Islet of Langerhans (tissue), 1 donor: ENCODE measurements around the gene ASB4.
A peak's percentile ranks its signal among the peaks of the same experiment; 100 is the strongest.
"Not testable (repeated sequence)": the region's sequence is repeated elsewhere in the genome, so short reads cannot be mapped to it uniquely, and the experiment has no call there.

ENCODE experiments used
- FAIRE-seq: peaks from one replicate; lab custom pipeline; 2011; peaks lifted over from hg19 to GRCh38; lab: Jason Lieb, UNC

Gene ASB4

GRCh38 chr7:95527033-95527775 lies 41.5 kb downstream of the ASB4 start:
- peak; percentile 74 for FAIRE-seq

DNA sequence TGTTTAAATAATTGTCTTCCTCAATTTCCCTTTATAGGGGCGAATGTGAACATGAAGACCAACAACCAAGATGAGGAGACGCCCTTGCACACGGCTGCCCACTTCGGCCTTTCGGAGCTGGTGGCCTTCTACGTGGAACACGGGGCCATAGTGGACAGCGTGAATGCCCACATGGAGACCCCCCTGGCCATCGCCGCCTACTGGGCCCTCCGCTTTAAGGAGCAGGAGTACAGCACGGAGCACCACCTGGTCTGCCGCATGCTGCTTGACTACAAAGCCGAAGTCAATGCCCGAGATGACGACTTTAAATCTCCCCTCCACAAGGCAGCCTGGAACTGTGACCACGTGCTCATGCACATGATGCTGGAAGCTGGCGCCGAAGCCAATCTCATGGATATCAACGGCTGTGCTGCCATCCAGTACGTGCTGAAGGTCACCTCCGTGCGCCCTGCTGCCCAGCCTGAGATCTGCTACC lies 42.1 kb downstream of the ASB4 start:
- FAIRE-seq: no peak

DNA sequence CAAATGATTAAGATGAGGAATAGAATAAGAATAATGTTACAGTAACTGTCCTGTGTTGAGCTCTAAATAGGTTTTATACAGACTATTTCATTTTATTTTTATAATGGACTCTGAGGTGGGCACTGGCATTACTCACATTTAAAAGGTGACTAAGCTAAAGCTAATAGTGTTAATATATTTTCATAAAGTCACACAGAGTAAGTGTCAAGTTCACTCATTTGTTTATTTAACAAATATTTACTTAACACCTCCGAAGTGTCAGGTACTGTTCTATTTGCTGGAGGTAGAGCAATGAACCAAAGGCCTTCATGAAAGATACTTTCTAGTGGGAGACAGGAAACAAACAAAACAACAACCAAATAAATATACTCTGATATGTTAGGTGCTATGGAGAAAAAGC lies 44.0 kb downstream of the ASB4 start:
- FAIRE-seq: peak; percentile 84

DNA sequence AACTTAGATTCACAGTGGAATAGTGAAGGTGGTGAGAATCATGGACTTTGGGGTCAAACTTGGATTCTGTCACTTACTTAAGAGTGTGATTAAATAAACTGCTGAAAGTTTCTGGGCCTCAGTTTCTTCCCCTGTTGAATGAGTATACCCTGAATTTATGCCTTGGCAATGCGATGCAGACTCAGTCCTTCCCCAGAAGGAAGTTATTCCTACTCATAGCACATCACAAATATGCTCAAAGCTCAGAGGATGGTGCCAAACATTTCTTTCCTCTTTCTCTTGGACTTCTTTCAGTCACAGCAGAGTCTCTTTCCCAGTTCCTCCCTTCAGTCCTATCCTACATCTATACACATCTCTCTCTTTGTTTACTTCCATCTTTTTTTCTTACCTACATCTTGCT lies 45.1 kb downstream of the ASB4 start:
- FAIRE-seq: no peak

GRCh38 chr7:95531605-95532219 lies 46.0 kb downstream of the ASB4 start:
- no peak for FAIRE-seq

DNA sequence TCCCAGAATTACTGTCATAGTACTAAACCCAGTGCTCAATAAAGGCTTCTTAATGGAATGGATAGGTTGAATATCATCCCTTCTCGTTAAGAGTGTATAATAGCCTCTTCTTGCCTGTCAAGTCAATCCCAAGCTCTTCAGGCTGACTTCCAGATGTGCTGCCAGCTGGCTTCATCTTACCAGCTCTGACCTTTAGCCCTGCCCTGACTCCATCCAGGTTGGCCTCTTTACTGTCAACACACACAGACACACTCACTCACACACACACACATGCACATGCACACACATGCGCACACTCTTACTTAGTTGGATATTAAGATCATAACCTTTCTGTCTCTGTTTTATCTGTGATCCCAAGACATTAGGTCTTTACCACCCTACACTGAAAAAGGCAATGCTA lies 49.1 kb downstream of the ASB4 start:
- no peak for FAIRE-seq

GRCh38 chr7:95535662-95536061 lies 49.9 kb downstream of the ASB4 start:
- FAIRE-seq: no peak

- FAIRE-seq: peak; percentile 43
Measured at GRCh38 chr7:95536656-95537311, 51.0 kb downstream of the ASB4 start.

DNA sequence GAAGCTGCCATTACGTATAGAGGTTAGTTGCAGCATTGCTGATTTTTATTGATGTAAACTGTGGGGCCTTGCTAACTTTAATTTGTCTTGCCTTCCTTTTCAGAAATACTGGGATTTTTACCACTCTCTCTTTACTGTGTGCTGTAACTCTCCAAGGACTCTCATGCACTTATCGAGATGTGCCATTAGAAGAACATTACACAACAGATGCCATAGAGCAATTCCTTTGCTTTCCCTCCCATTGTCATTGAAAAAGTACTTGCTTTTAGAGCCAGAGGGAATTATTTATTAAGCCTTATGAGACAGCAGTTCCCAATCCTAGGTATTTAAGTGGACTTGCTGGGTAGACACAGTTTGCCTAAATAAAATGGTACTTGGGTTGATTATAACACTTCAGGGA lies 51.7 kb downstream of the ASB4 start:
- FAIRE-seq: no peak

- FAIRE-seq: no peak
Measured at GRCh38 chr7:95539426-95539825, 53.7 kb downstream of the ASB4 start.

GRCh38 chr7:95540366-95540765 lies 54.6 kb downstream of the ASB4 start:
- no peak for FAIRE-seq

GRCh38 chr7:95543312-95543711 lies 57.6 kb downstream of the ASB4 start:
- FAIRE-seq: no peak

DNA sequence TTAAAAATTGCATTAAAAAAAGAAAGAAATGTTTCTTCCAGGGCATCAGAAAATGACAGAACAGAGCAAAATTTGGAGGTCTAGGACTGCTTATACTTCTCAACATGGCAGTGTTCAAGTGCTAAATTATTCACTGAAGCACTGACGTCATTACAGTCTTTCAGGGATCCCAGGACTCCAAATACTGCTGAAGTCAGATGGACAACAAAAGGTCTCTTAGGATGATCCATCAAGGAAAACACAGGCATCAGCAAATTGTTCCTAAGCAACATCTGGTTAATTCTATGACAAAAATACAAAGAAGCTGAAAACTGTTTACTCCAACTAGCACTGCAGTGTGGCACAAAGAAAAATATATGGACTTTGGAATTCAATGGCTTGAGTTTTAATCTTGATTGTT lies 58.4 kb downstream of the ASB4 start:
- FAIRE-seq: no peak

DNA sequence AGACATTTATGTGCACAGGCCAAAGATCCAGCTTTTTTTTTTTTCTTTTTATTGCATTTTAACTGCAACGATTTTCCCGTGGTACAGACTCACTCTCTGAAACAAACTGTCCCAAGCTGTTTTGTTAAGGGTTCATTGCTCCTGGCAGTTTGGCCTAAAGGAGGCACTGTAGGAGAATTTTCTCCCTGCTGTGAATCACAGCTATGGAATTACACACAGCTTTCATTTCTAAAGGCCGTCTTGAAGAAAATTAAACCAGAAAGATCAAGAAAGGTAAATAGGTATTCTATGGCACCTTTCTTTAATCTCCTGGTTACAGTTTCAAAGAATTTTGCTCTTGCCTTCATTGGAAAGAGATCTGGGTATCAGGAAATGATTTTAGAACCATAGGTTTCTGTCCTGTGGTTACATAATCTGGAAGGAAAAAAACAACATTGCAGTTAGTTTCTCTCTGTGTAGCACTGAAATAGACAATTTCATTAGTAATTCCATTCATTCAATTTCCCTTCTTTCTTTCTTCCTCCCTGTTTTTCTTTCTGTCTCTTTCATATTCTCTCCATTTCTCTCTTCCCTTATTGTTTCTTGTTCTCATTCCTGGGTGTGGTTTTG lies 59.4 kb downstream of the ASB4 start:
- peak; percentile 98 for FAIRE-seq

DNA sequence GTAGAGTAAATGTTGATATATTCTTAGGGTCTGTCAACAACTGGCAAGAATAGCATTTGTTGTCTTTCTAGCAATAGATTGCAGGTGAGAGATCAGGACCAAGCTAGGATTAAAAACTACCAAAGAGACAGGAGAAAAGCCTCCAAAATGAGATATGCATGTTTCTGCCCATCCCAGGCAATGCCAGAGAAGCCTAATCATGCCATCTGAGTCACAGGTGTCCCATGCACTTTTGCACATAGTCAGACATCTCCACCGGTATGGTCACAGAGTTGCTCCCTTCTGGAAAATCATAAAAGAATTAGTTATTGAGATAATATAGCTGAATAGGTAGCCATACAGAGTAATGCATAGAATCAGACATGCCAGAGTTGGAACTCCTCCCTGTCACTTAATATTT lies 59.9 kb downstream of the ASB4 start:
- no peak for FAIRE-seq

GRCh38 chr7:95546647-95547046 lies 60.9 kb downstream of the ASB4 start:
- no peak for FAIRE-seq

GRCh38 chr7:95547361-95548348 lies 61.9 kb downstream of the ASB4 start:
- peak; percentile 93 for FAIRE-seq

GRCh38 chr7:95549818-95550529 lies 64.2 kb downstream of the ASB4 start:
- peak; percentile 9 for FAIRE-seq

DNA sequence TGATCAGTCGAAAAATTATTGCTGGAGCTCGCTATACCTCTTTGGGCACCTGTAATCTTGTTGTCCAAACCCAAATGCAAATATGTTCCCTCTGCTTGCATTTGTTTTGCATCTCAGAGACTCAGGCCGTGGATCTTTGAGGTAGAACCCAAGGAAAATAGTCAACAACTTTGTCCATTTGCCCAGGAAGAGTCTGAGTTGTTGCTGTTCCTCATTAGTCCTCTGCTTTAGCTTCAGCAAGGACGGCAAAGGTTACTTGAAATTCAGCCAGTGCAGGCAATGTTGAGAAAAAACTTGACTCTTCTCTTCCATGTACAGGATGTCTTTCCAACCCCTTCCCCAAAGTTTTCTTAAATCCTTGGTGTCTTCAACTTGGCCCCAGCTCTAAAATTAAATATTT lies 64.8 kb downstream of the ASB4 start:
- no peak for FAIRE-seq

DNA sequence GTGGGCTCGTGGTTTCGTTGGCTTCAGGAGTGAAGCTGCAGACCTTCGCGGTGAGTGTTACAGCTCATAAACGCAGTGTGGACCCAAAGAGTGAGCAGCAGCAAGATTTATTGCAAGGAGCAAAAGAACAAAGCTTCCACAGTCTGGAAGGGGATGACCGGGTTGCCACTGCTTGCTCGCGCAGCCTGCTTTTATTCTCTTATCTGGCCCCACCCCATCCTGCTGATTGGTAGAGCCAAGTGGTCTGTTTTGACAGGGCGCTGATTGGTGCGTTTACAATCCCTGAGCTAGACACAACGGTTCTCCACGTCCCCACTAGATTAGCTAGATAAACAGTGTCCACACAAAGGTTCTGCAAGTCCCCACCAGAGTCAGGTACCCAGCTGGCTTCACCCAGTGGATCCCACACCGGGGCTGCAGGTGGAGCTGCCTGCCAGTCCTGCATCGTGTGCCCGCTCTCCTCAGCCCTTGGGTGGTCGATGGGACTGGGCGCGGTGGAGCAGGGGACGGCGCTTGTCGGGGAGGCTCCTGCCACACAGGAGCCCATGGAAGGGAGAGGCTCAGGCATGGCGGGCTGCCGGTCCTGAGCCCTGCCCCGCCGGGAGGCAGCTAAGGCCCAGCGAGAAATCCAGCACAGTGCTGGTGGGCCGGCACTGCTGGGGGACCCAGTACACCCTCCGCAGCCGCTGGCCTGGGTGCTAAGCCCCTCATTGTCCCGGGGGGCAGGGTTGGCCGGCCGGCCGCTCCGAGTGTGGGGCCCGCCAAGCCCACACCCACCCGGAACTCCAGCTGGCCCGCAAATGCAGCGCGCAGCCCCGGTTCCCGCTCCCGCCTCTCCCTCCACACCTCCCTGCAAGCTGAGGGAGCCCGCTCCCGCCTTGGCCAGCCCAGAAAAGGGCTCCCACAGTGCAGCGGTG lies 66.5 kb downstream of the ASB4 start:
- not testable (repeated sequence) for FAIRE-seq
